Suprapubic skin (tissue), 3 donors: ENCODE results near the gene DRC7.

Experiments used
- POLR2A ChIP-seq, 2 donors: fragments of 450-650 bp; IDR thresholded peaks; one replicate each; pipeline ENCODE4 v1.6.1; 2017; ENCODE audit warnings: antibody characterized with exemption in 2 of 2, mild to moderate bottlenecking in 2 of 2, moderate library complexity in 2 of 2
- TF ChIP-seq, protein P1 (sequence below), 2 donors: fragments of 200-600 bp in 1 of 2; fragments of 450-650 bp in 1 of 2; sonication (generic) in 1 of 2; IDR thresholded peaks; one replicate each; pipeline ENCODE4 v1.5.1; 2016 to 2019; ENCODE audit warnings: antibody characterized with exemption in 2 of 2, mild to moderate bottlenecking in 1 of 2, moderate library complexity in 1 of 2

- TF ChIP-seq, protein P1, sequence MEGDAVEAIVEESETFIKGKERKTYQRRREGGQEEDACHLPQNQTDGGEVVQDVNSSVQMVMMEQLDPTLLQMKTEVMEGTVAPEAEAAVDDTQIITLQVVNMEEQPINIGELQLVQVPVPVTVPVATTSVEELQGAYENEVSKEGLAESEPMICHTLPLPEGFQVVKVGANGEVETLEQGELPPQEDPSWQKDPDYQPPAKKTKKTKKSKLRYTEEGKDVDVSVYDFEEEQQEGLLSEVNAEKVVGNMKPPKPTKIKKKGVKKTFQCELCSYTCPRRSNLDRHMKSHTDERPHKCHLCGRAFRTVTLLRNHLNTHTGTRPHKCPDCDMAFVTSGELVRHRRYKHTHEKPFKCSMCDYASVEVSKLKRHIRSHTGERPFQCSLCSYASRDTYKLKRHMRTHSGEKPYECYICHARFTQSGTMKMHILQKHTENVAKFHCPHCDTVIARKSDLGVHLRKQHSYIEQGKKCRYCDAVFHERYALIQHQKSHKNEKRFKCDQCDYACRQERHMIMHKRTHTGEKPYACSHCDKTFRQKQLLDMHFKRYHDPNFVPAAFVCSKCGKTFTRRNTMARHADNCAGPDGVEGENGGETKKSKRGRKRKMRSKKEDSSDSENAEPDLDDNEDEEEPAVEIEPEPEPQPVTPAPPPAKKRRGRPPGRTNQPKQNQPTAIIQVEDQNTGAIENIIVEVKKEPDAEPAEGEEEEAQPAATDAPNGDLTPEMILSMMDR (IDR thresholded peaks at IDR 0.05), result no peak
- TF ChIP-seq POLR2A (IDR thresholded peaks at IDR 0.05), result no peak
Measured at GRCh38 chr16:57645691-57646387, 48.8 kb upstream of the DRC7 start.
